H1 (cell line): ENCODE results near the gene EIF2B2. TPM values are rescaled to one million over a fixed set of nuclear protein-coding genes. Genes with fewer than 3 reads are reported as not detected.

Experiments used
- CTCF ChIA-PET: fragments of 300-600 bp; sonication (Branson Sonifier 250); formaldehyde crosslinking; loops from one replicate; lab custom pipeline; 2021; ENCODE audit not compliant: partially characterized antibody; lab: Charles Lee
- POLR2A ChIA-PET: fragments of 300-600 bp; sonication (Branson Sonifier 250); formaldehyde crosslinking; loops from one replicate; lab custom pipeline; 2021; ENCODE audit warnings: inconsistent platforms; ENCODE audit not compliant: partially characterized antibody; lab: Charles Lee
- DNase-seq, 2 experiments: peaks; one replicate each; pipeline versions ENCODE4 v3.0.0 to v3.0.0-alpha.2; 2010 to 2022; ENCODE audit warnings: low spot score in 2 of 2, low read depth in 1 of 2, mixed read lengths in 1 of 2
- FAIRE-seq: peaks from 2 replicates; lab custom pipeline; 2011; peaks lifted over from hg19 to GRCh38; lab: Jason Lieb, UNC
- H2AFZ ChIP-seq: 2 replicates; pipeline ENCODE4 v1.8.1; 2012; ENCODE audit warnings: low read length, inconsistent platforms
- H2AK5ac ChIP-seq: 2 replicates; pipeline ENCODE4 v1.6.1; 2013; ENCODE audit warnings: low read depth, low read length
- H2BK120ac ChIP-seq: replicated peaks from 2 replicates; pipeline ENCODE3; 2013; ENCODE audit warnings: low read depth, low read length, inconsistent platforms
- H2BK12ac ChIP-seq: 2 replicates; pipeline ENCODE4 v1.6.1; 2013; ENCODE audit warnings: low read depth, low read length
- H2BK15ac ChIP-seq: 2 replicates; pipeline ENCODE4 v1.6.1; 2013; ENCODE audit warnings: low read length
- H2BK20ac ChIP-seq: 2 replicates; pipeline ENCODE4 v1.6.1; 2013; ENCODE audit warnings: low read length
- H2BK5ac ChIP-seq: 2 replicates; pipeline ENCODE4 v1.6.1; 2013; ENCODE audit warnings: low read depth, low read length
- H3K14ac ChIP-seq: 2 replicates; pipeline ENCODE4 v1.6.1; 2013; ENCODE audit warnings: inconsistent platforms; ENCODE audit not compliant: insufficient read length
- H3K18ac ChIP-seq: 2 replicates; pipeline ENCODE4 v1.6.1; 2013; ENCODE audit warnings: low read length; ENCODE audit errors: extremely low read depth
- H3K23ac ChIP-seq: 2 replicates; pipeline ENCODE4 v1.6.1; 2013; ENCODE audit warnings: inconsistent platforms; ENCODE audit not compliant: insufficient read length
- H3K23me2 ChIP-seq: 2 replicates; pipeline ENCODE4 v1.6.1; 2013; ENCODE audit warnings: low read depth, low read length
- H3K27ac ChIP-seq: 2 replicates; pipeline ENCODE4 v1.6.1; 2011; ENCODE audit warnings: low read depth, low read length, inconsistent platforms
- H3K27me3 ChIP-seq, 4 experiments: replicated peaks in 1 of 4; 1 replicate in 1 of 4; 2 replicates in 3 of 4; pipeline versions ENCODE4 v1.6.1 to v1.8.1; 2011 to 2013; ENCODE audit warnings: low read length in 3 of 4, mild to moderate bottlenecking in 3 of 4, inconsistent platforms in 2 of 4, mixed read lengths in 2 of 4, moderate library complexity in 1 of 4; ENCODE audit not compliant: control insufficient read depth in 3 of 4, insufficient read depth in 3 of 4; ENCODE audit errors: extremely low read depth in 1 of 4
- H3K36me3 ChIP-seq, 4 experiments: 2 replicates each; pipeline versions ENCODE4 v1.6.1 to v1.8.1; 2011 to 2013; ENCODE audit warnings: mild to moderate bottlenecking in 4 of 4, low read length in 3 of 4, moderate library complexity in 2 of 4, control low read depth in 1 of 4, inconsistent platforms in 1 of 4; ENCODE audit not compliant: insufficient read depth in 4 of 4, control insufficient read depth in 2 of 4
- H3K4ac ChIP-seq: replicated peaks from 2 replicates; pipeline ENCODE3; 2013; ENCODE audit warnings: low read length, low read depth, mixed read lengths, inconsistent platforms; ENCODE audit not compliant: insufficient read length
- H3K4me1 ChIP-seq, 4 experiments: replicated peaks in 1 of 4; 1 replicate in 1 of 4; 2 replicates in 3 of 4; pipeline versions ENCODE4 v1.6.1 to v1.8.1; 2011 to 2013; ENCODE audit warnings: low read length in 3 of 4, inconsistent platforms in 2 of 4, mixed read lengths in 1 of 4; ENCODE audit not compliant: insufficient read depth in 4 of 4, control insufficient read depth in 3 of 4
- H3K4me2 ChIP-seq, 2 experiments: 2 replicates each; pipeline versions ENCODE4 v1.6.1 to v1.8.1; 2011 to 2013; ENCODE audit warnings: low read depth in 2 of 2, low read length in 2 of 2, control low read depth in 1 of 2, inconsistent platforms in 1 of 2, mild to moderate bottlenecking in 1 of 2; ENCODE audit not compliant: insufficient read depth in 1 of 2
- H3K4me3 ChIP-seq, 4 experiments: fragments of 200-600, 300-600 bp in 1 of 4; sonication (generic), shearing (Covaris generic), sonication (Bioruptor Twin) in 1 of 4; 2 replicates each; pipeline versions ENCODE4 v1.5.1 to v1.8.1; 2011 to 2016; ENCODE audit warnings: low read length in 4 of 4, low read depth in 3 of 4, control low read depth in 2 of 4, inconsistent platforms in 2 of 4, mild to moderate bottlenecking in 2 of 4, mixed read lengths in 1 of 4, moderate library complexity in 1 of 4; ENCODE audit not compliant: insufficient read depth in 2 of 4; ENCODE audit errors: extremely low read depth in 1 of 4
- H3K56ac ChIP-seq: replicated peaks from 2 replicates; pipeline ENCODE3; 2013; ENCODE audit warnings: low read depth, mild to moderate bottlenecking, mixed read lengths, low read length, inconsistent platforms; ENCODE audit not compliant: insufficient read length
- H3K79me1 ChIP-seq: 2 replicates; pipeline ENCODE4 v1.6.1; 2013; ENCODE audit warnings: low read depth, low read length, control low read depth
- H3K79me2 ChIP-seq, 2 experiments: 2 replicates each; pipeline versions ENCODE4 v1.6.1 to v1.8.1; 2012 to 2013; ENCODE audit warnings: low read length in 2 of 2, mild to moderate bottlenecking in 2 of 2, inconsistent platforms in 1 of 2; ENCODE audit not compliant: insufficient read depth in 2 of 2, control insufficient read depth in 1 of 2
- H3K9ac ChIP-seq, 4 experiments: replicated peaks in 1 of 4; 1 replicate in 1 of 4; 2 replicates in 3 of 4; pipeline versions ENCODE4 v1.6.1 to v1.8.1; 2011 to 2013; ENCODE audit warnings: low read depth in 3 of 4, low read length in 3 of 4, control low read depth in 2 of 4, mild to moderate bottlenecking in 2 of 4, moderate library complexity in 2 of 4, inconsistent platforms in 1 of 4; ENCODE audit errors: extremely low read depth in 1 of 4
- H3K9me3 ChIP-seq, 2 experiments: 2 replicates each; pipeline versions ENCODE4 v1.6.1 to v1.8.1; 2012 to 2013; ENCODE audit warnings: mild to moderate bottlenecking in 2 of 2, moderate library complexity in 2 of 2, control low read depth in 1 of 2, inconsistent platforms in 1 of 2, low read depth in 1 of 2, low read length in 1 of 2, mixed read lengths in 1 of 2; ENCODE audit not compliant: insufficient read depth in 2 of 2
- H4K20me1 ChIP-seq, 2 experiments: replicated peaks in 1 of 2; 2 replicates each; pipeline versions ENCODE3 to v1.8.1; 2011 to 2013; ENCODE audit warnings: inconsistent platforms in 2 of 2, low read length in 2 of 2, mild to moderate bottlenecking in 1 of 2; ENCODE audit not compliant: insufficient read depth in 2 of 2, control insufficient read depth in 1 of 2
- H4K5ac ChIP-seq: 2 replicates; pipeline ENCODE4 v1.6.1; 2013; ENCODE audit warnings: low read length, low read depth, mixed read lengths, inconsistent platforms; ENCODE audit not compliant: insufficient read length
- H4K8ac ChIP-seq: 2 replicates; pipeline ENCODE4 v1.8.0; 2013; ENCODE audit warnings: mild to moderate bottlenecking, moderate library complexity, low read length, inconsistent platforms; ENCODE audit not compliant: insufficient read depth; ENCODE audit errors: extremely low read depth
- H4K91ac ChIP-seq: replicated peaks from 2 replicates; pipeline ENCODE3; 2013; ENCODE audit warnings: low read length, mixed read lengths, inconsistent platforms; ENCODE audit not compliant: insufficient read length
- CBX5 ChIP-seq: fragments of 300-800, 300-1000 bp; sonication (generic); IDR thresholded peaks from 2 replicates; pipeline ENCODE4 v1.7.1; 2016; ENCODE audit warnings: antibody characterized with exemption, low read length, low read depth
- GABPA ChIP-seq: IDR thresholded peaks from 2 replicates; pipeline ENCODE4 v1.6.1; 2011; ENCODE audit warnings: mild to moderate bottlenecking, low read length, moderate library complexity, borderline replicate concordance; ENCODE audit not compliant: insufficient read depth
- MAX ChIP-seq: IDR thresholded peaks from 2 replicates; pipeline ENCODE4 v1.6.1; 2012; ENCODE audit warnings: inconsistent platforms
- NRF1 ChIP-seq: IDR thresholded peaks from 2 replicates; pipeline ENCODE4 v1.6.1; 2011; ENCODE audit warnings: mild to moderate bottlenecking, low read depth, low read length, improper control_type of control experiment
- PHF8 ChIP-seq: fragments of 200-600 bp; sonication (generic); conservative IDR thresholded peaks from 2 replicates; pipeline ENCODE4 v1.7.1; 2012; ENCODE audit warnings: low read depth, mild to moderate bottlenecking, inconsistent platforms, low read length, moderate library complexity
- POLR2AphosphoS5 ChIP-seq: IDR thresholded peaks from 2 replicates; pipeline ENCODE4 v1.6.1; 2011; ENCODE audit warnings: low read depth, low read length
- RBBP5 ChIP-seq: IDR thresholded peaks from 2 replicates; pipeline ENCODE4 v1.7.1; 2012; ENCODE audit warnings: low read depth, mild to moderate bottlenecking, inconsistent platforms, low read length, moderate library complexity, borderline replicate concordance
- SIN3A ChIP-seq, 2 experiments: IDR thresholded peaks in 1 of 2; conservative IDR thresholded peaks in 1 of 2; 2 replicates each; pipeline ENCODE4 v1.6.1; 2011 to 2012; ENCODE audit warnings: low read length in 2 of 2, improper control_type of control experiment in 1 of 2, low read depth in 1 of 2, mild to moderate bottlenecking in 1 of 2
- SP2 ChIP-seq: IDR thresholded peaks from 2 replicates; pipeline ENCODE4 v1.6.1; 2012; ENCODE audit warnings: mild to moderate bottlenecking, low read length, inconsistent platforms
- SP4 ChIP-seq: IDR thresholded peaks from 2 replicates; pipeline ENCODE4 v1.6.1; 2012; ENCODE audit warnings: low read length, inconsistent platforms
- USF2 ChIP-seq: IDR thresholded peaks from 2 replicates; pipeline ENCODE4 v1.6.1; 2011; ENCODE audit warnings: low read length, improper control_type of control experiment
- YY1 ChIP-seq: IDR thresholded peaks from 2 replicates; pipeline ENCODE4 v1.6.1; 2011; ENCODE audit warnings: low read depth, mild to moderate bottlenecking, low read length
- WGBS, 2 experiments: shearing (Covaris generic) in 1 of 2; methylation state at CpG; one replicate each; pipeline versions ENCODE4 v1.1.6 to v1.1.7; 2013 to 2015; ENCODE audit warnings: low lambda C conversion rate in 2 of 2, mixed read lengths in 2 of 2, inconsistent platforms in 1 of 2, low coverage in 1 of 2, missing lambda C conversion rate in 1 of 2; ENCODE audit not compliant: insufficient replicate concordance in 2 of 2, insufficient coverage in 1 of 2, insufficient read length in 1 of 2; ENCODE audit errors: extremely low coverage in 1 of 2, missing lambda C conversion rate in 1 of 2; 5-methylcytosine and 5-hydroxymethylcytosine counted together
- polyA plus RNA-seq, 7 experiments: library from polyadenylated mRNA; depleted of rRNA in 3 of 7; stranded (reverse) in 5 of 7; unstranded in 2 of 7; fragments of >200 nt in 5 of 7; fragments of 200-250 nt in 2 of 7; gene quantifications; 1 replicate in 5 of 7; 2 replicates in 1 of 7; 4 replicates in 1 of 7; pipeline versions ENCODE4 v1.2.1 to v1.2.3, GENCODE V29; 2011 to 2013; ENCODE audit warnings: missing spikeins in 2 of 7, mixed read lengths in 2 of 7
- total RNA-seq: library from RNA; stranded (reverse); fragmentation: NEBNext Ultra II Directional; extraction: Animal tissue kit (Norgen Biotek cat#: 25700); gene quantifications from 2 replicates; pipeline ENCODE4 v1.2.1, GENCODE V29; 2021

Gene EIF2B2
- total and polyA plus RNA-seq, 2 of the 8 experiments (the other 6 are each of a cell fraction or from before 2014, with no cell fraction given) = 42.6 to 79.9 TPM

- ChIA-PET CTCF (interaction anchor here (1.0 to 2.4 kb wide), 3 partner anchors 37 to 102 kb away, joined by 3 to 17 read pairs (median 3); no protein-coding TSS in a partner anchor), POLR2A (interaction anchor here (1.4 kb wide), 1 partner anchor 22 kb away, joined by 4 read pairs; the partner anchor contains the start of gene ZC2HC1C)
- no peak overlapping the region for H2BK12ac ChIP-seq
- H3K9me3 ChIP-seq = no peaks in the 10 kb centered on the region
- H3K79me2 ChIP-seq = no peaks in the 10 kb centered on the region
- no peak overlapping the region for H4K91ac ChIP-seq
- no peak overlapping the region for H4K8ac ChIP-seq
- peaks cover 0 to 4% (median 0%) of the 10 kb centered on the region in 4 experiments; a peak in 3 of 7 replicates for H3K4me1 ChIP-seq
- no peak overlapping the region for H4K5ac ChIP-seq
- H3K23me2 ChIP-seq = no peaks in the 10 kb centered on the region; the same call in 1 of the 2 replicates
- no peak overlapping the region for H3K14ac ChIP-seq
- no peak overlapping the region for H3K9ac ChIP-seq
- H2BK5ac ChIP-seq = no peak overlapping the region
- no peak overlapping the region for H3K4me3 ChIP-seq
- no peak overlapping the region for H2BK120ac ChIP-seq
- H2AFZ ChIP-seq = no peak overlapping the region
- H3K4me2 ChIP-seq = no peak overlapping the region
- H3K4ac ChIP-seq = no peak overlapping the region
- 92 to 100% methylated on average over 1 to 4 of the region's 4 CpGs for WGBS, 2 experiments
- TF ChIP-seq SP4 (no peak), GABPA (no peak), PHF8 (no peak), YY1 (no peak), NRF1 (no peak), SP2 (no peak), USF2 (no peak), CBX5 (no peak), SIN3A (conservative IDR thresholded peaks at IDR 0.05 in 1 of 2, IDR thresholded peaks at IDR 0.05 in 1 of 2; ENCODE audit: low read depth in 1 of 2, low read length in 2 of 2) (no peak), RBBP5 (no peak), MAX (no peak), POLR2AphosphoS5 (no peak)
- no peak overlapping the region for H3K18ac ChIP-seq
- no peak for DNase-seq
- no peak overlapping the region for H3K56ac ChIP-seq
- no peak overlapping the region for H3K27ac ChIP-seq
- H2BK15ac ChIP-seq = no peak overlapping the region
- no peaks in the 10 kb centered on the region; a peak in 1 of 8 replicates for H3K36me3 ChIP-seq
- no peaks in the 10 kb centered on the region for H4K20me1 ChIP-seq
- H3K27me3 ChIP-seq = no peaks in the 10 kb centered on the region
- H2AK5ac ChIP-seq = no peak overlapping the region
- no peaks in the 10 kb centered on the region for H3K79me1 ChIP-seq
- no peak for FAIRE-seq
- H3K23ac ChIP-seq = no peak overlapping the region
- H2BK20ac ChIP-seq = no peak overlapping the region
These were observed 44.8 kb downstream of the EIF2B2 start for GRCh38 chr14:75047506-75047905.
